BE2C (cell line): Measurements from ENCODE around the gene MBOAT7. TPM values are rescaled to one million over a fixed set of nuclear protein-coding genes. Genes with fewer than 3 reads are reported as not detected.
A peak's percentile ranks its signal among the peaks of the same experiment; 100 is the strongest.
"Not testable (repeated sequence)": the region's sequence is repeated elsewhere in the genome, so short reads cannot be mapped to it uniquely, and the experiment has no call there.

Experiments
- DNase-seq: peaks from one replicate; pipeline ENCODE4 v3.0.0-alpha.2; 2020
- H3K27me3 ChIP-seq: fragments of 250-450 bp; sonication (Bioruptor Pico); 2 replicates; pipeline ENCODE4 v1.5.1; 2020; ENCODE audit warnings: mild to moderate bottlenecking
- H3K36me3 ChIP-seq: fragments of 250-450 bp; sonication (Bioruptor Pico); 2 replicates; pipeline ENCODE4 v1.5.1; 2020; ENCODE audit warnings: mild to moderate bottlenecking
- H3K4me1 ChIP-seq: fragments of 250-450 bp; sonication (Bioruptor Pico); 2 replicates; pipeline ENCODE4 v1.5.1; 2020
- H3K4me3 ChIP-seq: 2 replicates; pipeline ENCODE4 v1.5.1; 2011; ENCODE audit warnings: low read depth, low read length
- H3K9me3 ChIP-seq: fragments of 250-450 bp; sonication (Bioruptor Pico); 2 replicates; pipeline ENCODE4 v1.5.1; 2020
- CTCF ChIP-seq: IDR thresholded peaks from 2 replicates; pipeline ENCODE4 v1.5.1; 2012; ENCODE audit warnings: mild to moderate bottlenecking, low read depth, low read length
- polyA plus RNA-seq: library from polyadenylated mRNA; unstranded; fragments of >200 nt; gene quantifications from one replicate; pipeline ENCODE4 v1.2.1, GENCODE V29; 2012; ENCODE audit warnings: low read depth, missing spikeins; ENCODE audit not compliant: insufficient read length, insufficient read depth

MBOAT7 gene
- polyA plus RNA-seq, result 14.1 TPM

GRCh38 chr19:54189145-54189734 lies at the start of gene MBOAT7:
MBOAT7 (minus strand) TSS chr19:54189580; CDS start chr19:54188508, 1,072 bp downstream.
- H3K4me1 ChIP-seq, result no peaks in the 10 kb centered on the region
- H3K4me3 ChIP-seq, result peak within 1 kb of the TSS; percentile 78
- no peaks in the 10 kb centered on the region for H3K9me3 ChIP-seq
- H3K36me3 ChIP-seq, result no peaks in the 10 kb centered on the region
- DNase-seq, result no peak
- no peaks in the 10 kb centered on the region for H3K27me3 ChIP-seq
- TF ChIP-seq CTCF, result no peak; the same call in 1 of the 2 replicates

- no peak for TF ChIP-seq CTCF
- Histone ChIP-seq H3K4me3 (no peak overlapping the region), H3K9me3 (no peaks in the 10 kb centered on the region; the same call in 1 of the 2 replicates), H3K4me1 (peaks cover 3% of the 10 kb centered on the region; the same call in 1 of the 2 replicates), H3K36me3 (no peaks in the 10 kb centered on the region), H3K27me3 (peaks cover 57% of the 10 kb centered on the region)
- DNase-seq, result no peak
Observed at GRCh38 chr19:54233941-54234340, 44.6 kb upstream of the MBOAT7 start.

GRCh38 chr19:54231077-54231931 lies 41.9 kb upstream of the MBOAT7 start:
- Histone ChIP-seq H3K9me3 (no peaks in the 10 kb centered on the region; the same call in 1 of the 2 replicates), H3K4me1 (peaks cover 3% of the 10 kb centered on the region; the same call in 1 of the 2 replicates), H3K27me3 (peaks cover 55% of the 10 kb centered on the region), H3K4me3 (no peak overlapping the region), H3K36me3 (no peaks in the 10 kb centered on the region)
- peak; percentile 91 for DNase-seq
- peak; percentile 97 for TF ChIP-seq CTCF

- TF ChIP-seq CTCF, result no peak
- Histone ChIP-seq H3K36me3 (no peaks in the 10 kb centered on the region), H3K4me1 (peaks cover 3% of the 10 kb centered on the region; the same call in 1 of the 2 replicates), H3K27me3 (peaks cover 63% of the 10 kb centered on the region), H3K4me3 (no peak overlapping the region), H3K9me3 (no peaks in the 10 kb centered on the region; the same call in 1 of the 2 replicates)
- DNase-seq, result no peak
Observed at GRCh38 chr19:54230031-54230430, 40.7 kb upstream of the MBOAT7 start.

GRCh38 chr19:54229146-54229545 lies 39.8 kb upstream of the MBOAT7 start:
- DNase-seq, result no peak
- H3K9me3 ChIP-seq, result no peaks in the 10 kb centered on the region; the same call in 1 of the 2 replicates
- H3K27me3 ChIP-seq, result peaks cover 60% of the 10 kb centered on the region
- peaks cover 3% of the 10 kb centered on the region; the same call in 1 of the 2 replicates for H3K4me1 ChIP-seq
- no peak for TF ChIP-seq CTCF
- no peak overlapping the region for H3K4me3 ChIP-seq
- no peaks in the 10 kb centered on the region for H3K36me3 ChIP-seq

- H3K9me3 ChIP-seq, H3K4me1 ChIP-seq, H3K4me3 ChIP-seq, DNase-seq, H3K36me3 ChIP-seq: not testable (repeated sequence)
- peaks cover 70% of the 10 kb centered on the region for H3K27me3 ChIP-seq
Observed at GRCh38 chr19:54224619-54225018, 35.2 kb upstream of the MBOAT7 start.

- peaks cover 65% of the 10 kb centered on the region for H3K27me3 ChIP-seq
- H3K4me3 ChIP-seq, H3K4me1 ChIP-seq, H3K36me3 ChIP-seq, DNase-seq, H3K9me3 ChIP-seq: not testable (repeated sequence)
Observed at GRCh38 chr19:54223937-54224281, 34.5 kb upstream of the MBOAT7 start.

GRCh38 chr19:54223277-54223936 lies 34.0 kb upstream of the MBOAT7 start:
- Histone ChIP-seq H3K36me3 (peaks cover 11% of the 10 kb centered on the region), H3K27me3 (peaks cover 62% of the 10 kb centered on the region)
- H3K4me1 ChIP-seq, H3K9me3 ChIP-seq, DNase-seq, H3K4me3 ChIP-seq: not testable (repeated sequence)

GRCh38 chr19:54222474-54223276 lies 33.3 kb upstream of the MBOAT7 start, which contains the start of gene LILRB3:
LILRB3 (minus strand) TSS chr19:54223007; CDS start chr19:54222976, 31 bp downstream.
- peaks cover 55% of the 10 kb centered on the region for H3K27me3 ChIP-seq
- H3K4me3 ChIP-seq, H3K4me1 ChIP-seq, DNase-seq, H3K9me3 ChIP-seq: not testable (repeated sequence)
- peaks cover 13% of the 10 kb centered on the region for H3K36me3 ChIP-seq
